DOHH2 (cell line): ENCODE data around the gene TTF1.

Source experiments
- H3F3A ChIP-seq: fragments of 200-600 bp; sonication (generic), shearing (Covaris generic); 2 replicates; pipeline ENCODE4 v1.6.0; 2016; ENCODE audit warnings: antibody characterized with exemption, mild to moderate bottlenecking; ENCODE audit not compliant: control insufficient read depth, insufficient read depth
- H3K27ac ChIP-seq: fragments of 200-600 bp; sonication (generic); 2 replicates; pipeline ENCODE4 v1.5.1; 2014; ENCODE audit warnings: low read depth, mild to moderate bottlenecking, low read length, moderate library complexity
- H3K27me3 ChIP-seq: fragments of 200-600 bp; sonication (generic); 2 replicates; pipeline ENCODE4 v1.6.1; 2014; ENCODE audit warnings: mild to moderate bottlenecking, low read length, mixed read lengths; ENCODE audit not compliant: control insufficient read depth
- H3K36me3 ChIP-seq: fragments of 200-600 bp; sonication (generic); 2 replicates; pipeline ENCODE4 v1.6.1; 2014; ENCODE audit warnings: mild to moderate bottlenecking, low read length, moderate library complexity, mixed read lengths; ENCODE audit not compliant: control insufficient read depth
- H3K4me1 ChIP-seq: fragments of 200-600 bp; sonication (generic); 2 replicates; pipeline ENCODE4 v1.6.1; 2014; ENCODE audit warnings: mild to moderate bottlenecking, low read length, mixed read lengths; ENCODE audit not compliant: control insufficient read depth
- H3K4me2 ChIP-seq: fragments of 200-600 bp; sonication (generic); 2 replicates; pipeline ENCODE4 v1.6.0; 2014; ENCODE audit warnings: mild to moderate bottlenecking, low read length, moderate library complexity
- H3K4me3 ChIP-seq: fragments of 200-600 bp; sonication (generic); 2 replicates; pipeline ENCODE4 v1.5.1; 2014; ENCODE audit warnings: mild to moderate bottlenecking, low read length, mixed read lengths
- H3K79me2 ChIP-seq: fragments of 200-600 bp; sonication (generic); 2 replicates; pipeline ENCODE4 v1.6.1; 2014; ENCODE audit warnings: mild to moderate bottlenecking, low read length, mixed read lengths; ENCODE audit not compliant: control insufficient read depth
- H3K9me2 ChIP-seq: fragments of 200-600 bp; sonication (generic); replicated peaks from 2 replicates; pipeline ENCODE4 v1.6.1; 2014; ENCODE audit warnings: mild to moderate bottlenecking, low read length, mixed read lengths; ENCODE audit not compliant: control insufficient read depth
- H3K9me3 ChIP-seq: fragments of 200-600 bp; sonication (generic); 2 replicates; pipeline ENCODE4 v1.6.1; 2014; ENCODE audit warnings: antibody characterized with exemption, low read length, mixed read lengths; ENCODE audit not compliant: control insufficient read depth, insufficient read depth
- H4K20me1 ChIP-seq: fragments of 200-600 bp; sonication (generic); 2 replicates; pipeline ENCODE4 v1.6.0; 2014; ENCODE audit warnings: low read depth, mild to moderate bottlenecking, antibody characterized with exemption, low read length, moderate library complexity; ENCODE audit not compliant: control insufficient read depth, insufficient read depth
- EZH2phosphoT487 ChIP-seq: fragments of 200-600 bp; sonication (generic); IDR thresholded peaks from 2 replicates; pipeline ENCODE4 v1.6.1; 2017; ENCODE audit warnings: borderline replicate concordance, mild to moderate bottlenecking, antibody characterized with exemption, low read length, moderate library complexity, mixed read lengths
- TF ChIP-seq, protein P1 (sequence below): fragments of 200-600 bp; sonication (generic); IDR thresholded peaks from one replicate; pipeline ENCODE4 v1.5.1; 2014; ENCODE audit warnings: antibody characterized with exemption, mild to moderate bottlenecking, low read depth, low read length; ENCODE audit not compliant: poor library complexity, severe bottlenecking

TTF1 gene

DNA sequence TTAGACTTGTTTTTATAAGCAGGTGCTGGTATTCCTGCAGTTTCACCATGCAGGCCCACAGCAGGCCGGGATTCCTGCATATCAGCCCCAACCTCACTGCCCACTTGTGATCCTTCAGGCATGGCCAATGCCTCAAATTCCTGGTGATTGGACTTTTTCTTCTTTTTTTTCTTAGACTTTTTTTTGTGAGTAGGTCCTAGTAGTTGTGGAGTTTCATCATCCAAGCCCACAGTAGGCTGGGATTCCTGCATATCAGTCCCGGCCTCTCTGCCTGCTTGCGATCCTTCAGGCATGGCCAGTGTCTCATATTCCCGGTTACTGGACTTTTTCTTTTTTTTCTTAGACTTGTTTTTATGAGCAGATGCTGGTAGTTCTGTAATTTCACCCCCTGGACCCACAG is 4.8 kb downstream of the TTF1 start:
- peaks cover 19% of the 10 kb centered on the region for H4K20me1 ChIP-seq
- peaks cover 60% of the 10 kb centered on the region for H3K79me2 ChIP-seq
- no peak overlapping the region for H3K4me3 ChIP-seq
- TF ChIP-seq, protein P1, sequence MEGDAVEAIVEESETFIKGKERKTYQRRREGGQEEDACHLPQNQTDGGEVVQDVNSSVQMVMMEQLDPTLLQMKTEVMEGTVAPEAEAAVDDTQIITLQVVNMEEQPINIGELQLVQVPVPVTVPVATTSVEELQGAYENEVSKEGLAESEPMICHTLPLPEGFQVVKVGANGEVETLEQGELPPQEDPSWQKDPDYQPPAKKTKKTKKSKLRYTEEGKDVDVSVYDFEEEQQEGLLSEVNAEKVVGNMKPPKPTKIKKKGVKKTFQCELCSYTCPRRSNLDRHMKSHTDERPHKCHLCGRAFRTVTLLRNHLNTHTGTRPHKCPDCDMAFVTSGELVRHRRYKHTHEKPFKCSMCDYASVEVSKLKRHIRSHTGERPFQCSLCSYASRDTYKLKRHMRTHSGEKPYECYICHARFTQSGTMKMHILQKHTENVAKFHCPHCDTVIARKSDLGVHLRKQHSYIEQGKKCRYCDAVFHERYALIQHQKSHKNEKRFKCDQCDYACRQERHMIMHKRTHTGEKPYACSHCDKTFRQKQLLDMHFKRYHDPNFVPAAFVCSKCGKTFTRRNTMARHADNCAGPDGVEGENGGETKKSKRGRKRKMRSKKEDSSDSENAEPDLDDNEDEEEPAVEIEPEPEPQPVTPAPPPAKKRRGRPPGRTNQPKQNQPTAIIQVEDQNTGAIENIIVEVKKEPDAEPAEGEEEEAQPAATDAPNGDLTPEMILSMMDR, result no peak
- no peak for TF ChIP-seq EZH2phosphoT487
- H3K4me2 ChIP-seq, result no peak overlapping the region
- no peaks in the 10 kb centered on the region for H3K9me2 ChIP-seq
- no peak overlapping the region for H3K27ac ChIP-seq
- no peaks in the 10 kb centered on the region for H3K27me3 ChIP-seq
- no peaks in the 10 kb centered on the region for H3K9me3 ChIP-seq
- H3K4me1 ChIP-seq, result peaks cover 27% of the 10 kb centered on the region
- H3K36me3 ChIP-seq, result peaks cover 69% of the 10 kb centered on the region
- peaks cover 7% of the 10 kb centered on the region for H3F3A ChIP-seq

DNA sequence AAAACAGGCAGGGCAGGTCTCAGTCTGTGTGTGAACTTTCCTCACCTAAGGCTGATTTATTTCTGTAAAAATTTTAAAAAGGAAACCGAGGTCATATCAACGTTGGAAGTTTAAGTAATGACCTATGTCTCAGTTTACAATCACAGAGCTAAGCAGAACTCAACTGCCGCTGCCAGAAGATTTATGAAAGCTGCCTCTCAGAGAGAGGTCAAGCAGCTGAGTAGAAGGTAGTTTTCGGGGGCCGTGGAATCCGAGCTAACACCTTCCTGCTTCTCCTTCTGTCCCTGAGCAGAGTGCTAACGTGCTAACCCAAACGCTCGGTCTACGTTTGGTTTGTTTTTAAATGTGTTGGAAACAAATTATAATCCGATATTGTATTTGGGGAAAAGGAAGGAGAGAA is 11.1 kb downstream of the TTF1 start:
- no peaks in the 10 kb centered on the region for H3K27me3 ChIP-seq
- TF ChIP-seq EZH2phosphoT487, result no peak
- TF ChIP-seq, protein P1, result no peak
- H3K9me3 ChIP-seq, result no peaks in the 10 kb centered on the region
- H3K4me2 ChIP-seq, result no peak overlapping the region
- H3K4me3 ChIP-seq, result no peak overlapping the region
- no peak overlapping the region for H3K27ac ChIP-seq
- no peaks in the 10 kb centered on the region for H3K4me1 ChIP-seq
- no peaks in the 10 kb centered on the region for H3F3A ChIP-seq
- H3K36me3 ChIP-seq, result peaks cover 88% of the 10 kb centered on the region
- peaks cover 4% of the 10 kb centered on the region; the same call in 1 of the 2 replicates for H4K20me1 ChIP-seq
- H3K79me2 ChIP-seq, result peaks cover 4% of the 10 kb centered on the region
- no peaks in the 10 kb centered on the region for H3K9me2 ChIP-seq

DNA sequence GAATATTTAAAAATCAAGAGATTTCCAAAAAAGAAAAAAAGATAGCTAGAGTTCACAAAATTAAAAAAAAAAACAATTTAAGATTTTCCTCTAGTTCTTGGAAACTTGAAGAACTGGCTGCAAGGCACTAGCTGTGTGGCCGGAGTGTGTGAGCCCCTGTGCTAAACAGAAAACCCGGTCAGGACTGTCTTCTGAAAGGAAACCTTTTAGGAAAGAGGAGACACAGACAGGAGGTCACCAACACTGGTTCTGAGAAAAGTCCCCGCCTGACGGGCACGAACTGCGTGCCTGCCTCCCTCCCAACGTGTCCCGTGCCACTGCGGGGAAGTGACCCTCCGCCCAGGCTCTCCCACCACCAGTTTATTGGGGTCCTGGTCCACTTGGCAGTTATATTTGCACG is 15.2 kb downstream of the TTF1 start:
- no peak for TF ChIP-seq EZH2phosphoT487
- TF ChIP-seq, protein P1, result no peak
- H3K36me3 ChIP-seq, result peaks cover 87% of the 10 kb centered on the region
- H3K4me3 ChIP-seq, result no peak overlapping the region
- H3F3A ChIP-seq, result peaks cover 2% of the 10 kb centered on the region; the same call in 1 of the 2 replicates
- H3K27me3 ChIP-seq, result no peaks in the 10 kb centered on the region
- H3K4me1 ChIP-seq, result peaks cover 12% of the 10 kb centered on the region
- H3K79me2 ChIP-seq, result no peaks in the 10 kb centered on the region
- H4K20me1 ChIP-seq, result no peaks in the 10 kb centered on the region
- H3K9me3 ChIP-seq, result no peaks in the 10 kb centered on the region
- no peak overlapping the region for H3K27ac ChIP-seq
- no peaks in the 10 kb centered on the region for H3K9me2 ChIP-seq
- no peak overlapping the region for H3K4me2 ChIP-seq

DNA sequence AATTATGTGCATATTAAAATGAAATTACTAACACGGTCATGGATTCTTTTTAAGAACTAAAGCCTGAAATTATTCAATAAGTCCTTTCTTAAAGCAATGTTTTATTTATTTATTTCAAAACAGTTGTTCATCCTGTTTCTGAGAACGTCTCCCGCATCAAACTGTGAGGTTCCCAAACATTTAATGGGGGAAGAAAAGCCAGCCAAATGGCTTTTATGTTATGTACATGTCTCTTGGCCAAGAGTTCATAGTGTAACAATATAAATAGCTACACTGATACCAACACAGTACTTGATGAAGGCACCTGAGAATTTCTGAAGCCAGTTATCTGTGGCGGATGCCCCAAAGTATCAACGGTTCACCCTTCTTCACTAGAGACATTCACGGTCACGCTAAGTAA is 15.7 kb downstream of the TTF1 start:
- Histone ChIP-seq H3F3A (peaks cover 7% of the 10 kb centered on the region; the same call in 1 of the 2 replicates), H3K9me2 (no peaks in the 10 kb centered on the region), H3K4me2 (no peak overlapping the region), H3K36me3 (peaks cover 87% of the 10 kb centered on the region), H3K4me3 (no peak overlapping the region), H3K79me2 (no peaks in the 10 kb centered on the region), H3K27me3 (no peaks in the 10 kb centered on the region), H3K4me1 (peaks cover 17% of the 10 kb centered on the region), H3K27ac (no peak overlapping the region), H4K20me1 (no peaks in the 10 kb centered on the region), H3K9me3 (no peaks in the 10 kb centered on the region)
- no peak for TF ChIP-seq EZH2phosphoT487
- TF ChIP-seq, protein P1, result no peak
